Measurements from ENCODE around the gene PTPRZ1. TPM values are rescaled to one million over a fixed set of nuclear protein-coding genes. Genes with fewer than 3 reads are reported as not detected.

Gene PTPRZ1
- total RNA-seq, 1 experiment from 2014 or later = not detected

DNA sequence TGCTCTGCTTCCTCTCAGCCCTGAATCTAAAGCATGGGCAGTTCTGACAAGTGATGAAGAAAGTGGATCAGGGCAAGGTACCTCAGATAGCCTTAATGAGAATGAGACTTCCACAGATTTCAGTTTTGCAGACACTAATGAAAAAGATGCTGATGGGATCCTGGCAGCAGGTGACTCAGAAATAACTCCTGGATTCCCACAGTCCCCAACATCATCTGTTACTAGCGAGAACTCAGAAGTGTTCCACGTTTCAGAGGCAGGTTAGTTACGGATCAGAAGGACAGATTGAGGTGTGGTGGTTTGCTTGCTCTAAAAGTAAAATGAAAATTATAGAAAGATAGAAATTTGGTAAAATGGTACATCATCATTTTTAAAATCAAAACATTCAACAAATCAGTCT lies 140.7 kb downstream of the PTPRZ1 start:
- BruUV-seq (replicated peaks) = no TSS peak
- H3K4me3 Mint-ChIP-seq (ENCODE audit: unreplicated experiment) = no peak overlapping the region

DNA sequence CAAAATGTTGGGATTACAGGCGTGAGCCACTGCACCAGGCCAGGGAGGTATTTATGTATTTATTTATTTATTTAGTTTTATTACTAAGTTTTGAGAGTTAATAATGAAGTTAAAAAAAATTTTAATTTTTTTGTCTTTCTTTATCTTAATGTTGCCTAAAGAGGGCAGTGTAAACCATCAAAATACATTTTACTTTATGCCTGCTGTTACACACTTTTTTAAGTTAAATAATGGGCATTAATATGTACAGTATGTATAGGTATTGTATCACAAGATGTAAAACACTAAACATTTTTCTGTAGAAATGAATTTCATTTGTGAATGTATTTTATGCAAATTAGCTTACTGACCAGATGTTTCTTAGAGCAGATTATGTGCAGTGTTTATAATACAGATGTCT lies 141.7 kb downstream of the PTPRZ1 start:
- H3K9me3 Mint-ChIP-seq (ENCODE audit: unreplicated experiment) = no peaks in the 10 kb centered on the region
- ChIA-PET CTCF (no interaction called here), POLR2A (no interaction called here)
- H3K36me3 Mint-ChIP-seq (ENCODE audit: insufficient read depth, unreplicated experiment) = no peaks in the 10 kb centered on the region
- intact Hi-C loops (cut with micrococcal nuclease; ENCODE audit: unreplicated experiment) = loop anchor here (1.0 to 10.0 kb wide), 2 partner anchors 200 to 515 kb away; no protein-coding TSS in a partner anchor
- no peak overlapping the region for H3K27ac Mint-ChIP-seq (ENCODE audit: unreplicated experiment)
- no peaks in the 10 kb centered on the region; the same call in 1 of the 2 replicates for H3K27me3 ChIP-seq (replicated peaks; ENCODE audit: control insufficient read depth, insufficient read depth, low read length)
- BruUV-seq (replicated peaks) = no TSS peak
- no peaks in the 10 kb centered on the region for H3K36me3 ChIP-seq (ENCODE audit: control insufficient read depth, insufficient read depth, low read length)
- no peaks in the 10 kb centered on the region for H3K9me3 ChIP-seq
- no peak overlapping the region for H3K4me3 Mint-ChIP-seq (ENCODE audit: unreplicated experiment)
- H3K4me3 ChIP-seq (ENCODE audit: low read depth, low read length) = no peak overlapping the region
- H3K27me3 Mint-ChIP-seq (ENCODE audit: insufficient read depth, unreplicated experiment) = peaks cover 5% of the 10 kb centered on the region
- H3K4me1 ChIP-seq = no peaks in the 10 kb centered on the region
- no peak for DNase-seq
- no peaks in the 10 kb centered on the region for H3K4me1 Mint-ChIP-seq (ENCODE audit: low read depth, unreplicated experiment)
- TF ChIP-seq, protein P1, sequence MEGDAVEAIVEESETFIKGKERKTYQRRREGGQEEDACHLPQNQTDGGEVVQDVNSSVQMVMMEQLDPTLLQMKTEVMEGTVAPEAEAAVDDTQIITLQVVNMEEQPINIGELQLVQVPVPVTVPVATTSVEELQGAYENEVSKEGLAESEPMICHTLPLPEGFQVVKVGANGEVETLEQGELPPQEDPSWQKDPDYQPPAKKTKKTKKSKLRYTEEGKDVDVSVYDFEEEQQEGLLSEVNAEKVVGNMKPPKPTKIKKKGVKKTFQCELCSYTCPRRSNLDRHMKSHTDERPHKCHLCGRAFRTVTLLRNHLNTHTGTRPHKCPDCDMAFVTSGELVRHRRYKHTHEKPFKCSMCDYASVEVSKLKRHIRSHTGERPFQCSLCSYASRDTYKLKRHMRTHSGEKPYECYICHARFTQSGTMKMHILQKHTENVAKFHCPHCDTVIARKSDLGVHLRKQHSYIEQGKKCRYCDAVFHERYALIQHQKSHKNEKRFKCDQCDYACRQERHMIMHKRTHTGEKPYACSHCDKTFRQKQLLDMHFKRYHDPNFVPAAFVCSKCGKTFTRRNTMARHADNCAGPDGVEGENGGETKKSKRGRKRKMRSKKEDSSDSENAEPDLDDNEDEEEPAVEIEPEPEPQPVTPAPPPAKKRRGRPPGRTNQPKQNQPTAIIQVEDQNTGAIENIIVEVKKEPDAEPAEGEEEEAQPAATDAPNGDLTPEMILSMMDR (IDR thresholded peaks at IDR 0.05; ENCODE audit: insufficient read depth in 1 of 2, low read depth in 1 of 2, low read length in 1 of 2, severe bottlenecking in 1 of 2, unreplicated experiment in 1 of 2) = peak in 1 of 2 experiments; percentile 15

More for the DNA sequence above, 140.7 kb downstream of the PTPRZ1 start:
- Histone ChIP-seq H3K27me3 (replicated peaks; ENCODE audit: control insufficient read depth, insufficient read depth, low read length) (no peaks in the 10 kb centered on the region; the same call in 1 of the 2 replicates), H3K4me3 (ENCODE audit: low read depth, low read length) (no peak overlapping the region), H3K9me3 (no peaks in the 10 kb centered on the region), H3K36me3 (ENCODE audit: control insufficient read depth, insufficient read depth, low read length) (no peaks in the 10 kb centered on the region), H3K4me1 (no peaks in the 10 kb centered on the region)
- POLR2A ChIA-PET = no interaction called here
- no peak overlapping the region for H3K27ac Mint-ChIP-seq (ENCODE audit: unreplicated experiment)
- CTCF ChIA-PET = no interaction called here
- H3K9me3 Mint-ChIP-seq (ENCODE audit: unreplicated experiment) = no peaks in the 10 kb centered on the region
- no peaks in the 10 kb centered on the region for H3K36me3 Mint-ChIP-seq (ENCODE audit: insufficient read depth, unreplicated experiment)
- intact Hi-C loops (cut with micrococcal nuclease; ENCODE audit: unreplicated experiment) = loop anchor here (1.0 to 10.0 kb wide), 2 partner anchors 201 to 516 kb away; no protein-coding TSS in a partner anchor
- TF ChIP-seq, protein P1 (IDR thresholded peaks at IDR 0.05; ENCODE audit: insufficient read depth in 1 of 2, low read depth in 1 of 2, low read length in 1 of 2, severe bottlenecking in 1 of 2, unreplicated experiment in 1 of 2) = no peak
- DNase-seq = no peak
- H3K4me1 Mint-ChIP-seq (ENCODE audit: low read depth, unreplicated experiment) = no peaks in the 10 kb centered on the region
- H3K27me3 Mint-ChIP-seq (ENCODE audit: insufficient read depth, unreplicated experiment) = peaks cover 5% of the 10 kb centered on the region

DNA sequence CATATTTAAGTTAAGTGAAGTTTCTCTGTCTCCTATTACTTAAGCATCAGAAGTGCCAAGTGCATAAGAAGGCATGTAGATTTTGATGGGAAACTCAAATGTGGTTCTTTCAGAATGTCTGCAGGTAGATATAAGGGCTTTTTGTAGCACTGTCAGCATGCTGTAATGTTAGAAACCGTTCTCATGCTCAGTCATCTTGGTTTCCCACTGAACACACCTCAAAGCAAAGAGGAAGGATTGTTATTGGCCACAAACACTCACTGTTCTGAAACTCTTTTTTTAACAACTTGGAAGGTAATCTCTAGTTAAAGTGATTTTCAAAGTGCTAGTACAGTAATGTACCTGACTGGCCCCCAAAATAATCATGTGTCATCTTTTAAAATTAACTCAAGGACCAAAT lies 145.1 kb downstream of the PTPRZ1 start:
- Histone ChIP-seq H3K4me3 (ENCODE audit: low read depth, low read length) (no peak overlapping the region), H3K27me3 (replicated peaks; ENCODE audit: control insufficient read depth, insufficient read depth, low read length) (no peaks in the 10 kb centered on the region), H3K4me1 (no peaks in the 10 kb centered on the region), H3K36me3 (ENCODE audit: control insufficient read depth, insufficient read depth, low read length) (no peaks in the 10 kb centered on the region), H3K9me3 (no peaks in the 10 kb centered on the region)
- TF ChIP-seq, protein P1 (IDR thresholded peaks at IDR 0.05; ENCODE audit: insufficient read depth in 1 of 2, low read depth in 1 of 2, low read length in 1 of 2, severe bottlenecking in 1 of 2, unreplicated experiment in 1 of 2) = no peak
- intact Hi-C loops (cut with micrococcal nuclease; ENCODE audit: unreplicated experiment) = loop anchor here (10.0 kb wide), 1 partner anchor 197 kb away; no protein-coding TSS in a partner anchor
- Mint-ChIP-seq H3K4me3 (ENCODE audit: unreplicated experiment) (no peak overlapping the region), H3K27ac (ENCODE audit: unreplicated experiment) (no peak overlapping the region), H3K27me3 (ENCODE audit: insufficient read depth, unreplicated experiment) (peaks cover 3% of the 10 kb centered on the region), H3K36me3 (ENCODE audit: insufficient read depth, unreplicated experiment) (no peaks in the 10 kb centered on the region), H3K9me3 (ENCODE audit: unreplicated experiment) (no peaks in the 10 kb centered on the region), H3K4me1 (ENCODE audit: low read depth, unreplicated experiment) (no peaks in the 10 kb centered on the region)
- CTCF ChIA-PET = no interaction called here
- BruUV-seq (replicated peaks) = no TSS peak
- POLR2A ChIA-PET = no interaction called here
- no peak for DNase-seq
